Panc1 (cell line): ENCODE results near the gene ZC3H10. TPM values are rescaled to one million over a fixed set of nuclear protein-coding genes. Genes with fewer than 3 reads are reported as not detected.

Experiments used
- ATAC-seq: fragments of 200-7000 bp; cut with Tn5 transposase; 2 replicates; pipeline ENCODE4 v1.9.1; 2020; ENCODE audit warnings: mild to moderate bottlenecking, moderate library complexity
- BruUV-seq: library from RNA; stranded (reverse); fragments of 400-500 nt; replicated peaks from 2 replicates; lab custom pipeline; 2021; lab: Mats Ljungman, UMichigan
- CTCF ChIA-PET: fragments of 300-600 bp; sonication (Branson Sonifier 250); formaldehyde crosslinking; loops from one replicate; lab custom pipeline; 2022; ENCODE audit warnings: antibody characterized with exemption; lab: Charles Lee
- POLR2A ChIA-PET: fragments of 300-600 bp; sonication (Branson Sonifier 250); formaldehyde crosslinking; loops from one replicate; lab custom pipeline; 2022; ENCODE audit warnings: antibody characterized with exemption; lab: Charles Lee
- DNase-seq: peaks from one replicate; pipeline ENCODE4 v3.0.0-alpha.2; 2010; ENCODE audit warnings: low read depth, low spot score
- H3K27ac ChIP-seq: 2 replicates; pipeline ENCODE4 v1.5.1; 2011; ENCODE audit warnings: mild to moderate bottlenecking, low read length, inconsistent platforms
- H3K27me3 ChIP-seq: fragments of 200-500 bp; sonication (Bioruptor generic); 2 replicates; pipeline ENCODE4 v1.6.0; 2014; ENCODE audit warnings: low read length, inconsistent platforms; ENCODE audit not compliant: control insufficient read depth, insufficient read depth
- H3K36me3 ChIP-seq: fragments of 200-500 bp; sonication (Bioruptor generic); 2 replicates; pipeline ENCODE4 v1.5.1; 2014; ENCODE audit warnings: inconsistent platforms, mild to moderate bottlenecking, low read length, moderate library complexity; ENCODE audit not compliant: control insufficient read depth, insufficient read depth
- H3K4me1 ChIP-seq: 2 replicates; pipeline ENCODE4 v1.5.1; 2011; ENCODE audit warnings: inconsistent platforms, mild to moderate bottlenecking, low read length, moderate library complexity; ENCODE audit not compliant: control insufficient read depth, insufficient read depth
- H3K4me3 ChIP-seq, 2 experiments: 2 replicates each; pipeline ENCODE4 v1.5.1; 2011 to 2012; ENCODE audit warnings: low read depth in 2 of 2, low read length in 2 of 2, mild to moderate bottlenecking in 2 of 2, inconsistent platforms in 1 of 2, moderate library complexity in 1 of 2
- H3K9me3 ChIP-seq: fragments of 200-500 bp; sonication (Bioruptor generic); 2 replicates; pipeline ENCODE4 v1.5.1; 2014; ENCODE audit warnings: low read depth, mild to moderate bottlenecking, inconsistent platforms, low read length, moderate library complexity; ENCODE audit not compliant: control insufficient read depth, insufficient read depth
- POLR2AphosphoS5 ChIP-seq: IDR thresholded peaks from 2 replicates; pipeline ENCODE4 v1.6.1; 2012; ENCODE audit warnings: mild to moderate bottlenecking, low read depth, low read length, moderate library complexity
- SIN3A ChIP-seq: IDR thresholded peaks from 2 replicates; pipeline ENCODE4 v1.6.1; 2012; ENCODE audit warnings: low read depth, mild to moderate bottlenecking, low read length, moderate library complexity, borderline replicate concordance; ENCODE audit not compliant: insufficient read depth
- TCF7L2 ChIP-seq: IDR thresholded peaks from 2 replicates; pipeline ENCODE4 v1.6.1; 2011; ENCODE audit warnings: mild to moderate bottlenecking, low read depth, low read length, inconsistent platforms
- in situ Hi-C: cut with HindIII; loops from 2 replicates; pipeline ENCODE4 v1.10.0; 2016; ENCODE audit warnings: low sequenced_read_pairs, low pct_unique_long_range_greater_than_20kb
- intact Hi-C: fragments of 100-400 bp; cut with micrococcal nuclease; formaldehyde crosslinking; loops from one replicate; pipeline ENCODE4 v1.10.0; 2022; ENCODE audit not compliant: unreplicated experiment
- total RNA-seq: library from RNA; stranded (reverse); gene quantifications from one replicate; pipeline ENCODE4 v1.2.1, GENCODE V29; 2021; ENCODE audit not compliant: unreplicated experiment
- TF ChIP-seq, protein P1 (sequence below), 2 experiments: IDR thresholded peaks; 2 replicates each; pipeline ENCODE4 v1.6.1; 2011 to 2012; ENCODE audit warnings: low read depth in 2 of 2, control low read depth in 1 of 2, low read length in 1 of 2, mild to moderate bottlenecking in 1 of 2, moderate library complexity in 1 of 2; ENCODE audit not compliant: insufficient read depth in 1 of 2
- TF ChIP-seq, protein P2 (sequence below): fragments of 450-650 bp; IDR thresholded peaks from 2 replicates; pipeline ENCODE4 v1.5.1; 2017; ENCODE audit warnings: mild to moderate bottlenecking

The ZC3H10 gene
- total RNA-seq, 1 experiment from 2014 or later: 6.0 TPM

DNA sequence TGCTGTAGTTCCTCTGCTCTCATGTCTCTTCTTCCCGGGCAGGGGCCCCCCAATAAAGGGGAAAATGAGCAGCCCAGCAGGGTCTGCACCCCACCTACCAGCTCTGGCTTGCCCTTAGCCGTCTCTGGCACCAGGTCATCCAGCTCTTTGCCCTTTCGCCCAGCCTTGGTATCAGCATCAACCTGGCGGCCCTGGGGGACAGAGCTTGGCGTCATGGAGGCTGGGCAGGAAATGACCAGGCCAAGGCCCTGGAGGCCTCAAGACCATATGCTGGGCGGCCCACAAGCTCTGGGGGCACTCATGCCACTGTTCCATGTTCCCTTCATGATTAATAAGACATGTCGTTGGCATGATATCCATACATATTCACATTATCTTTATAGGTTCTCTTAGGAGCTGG, 54.8 kb downstream of the ZC3H10 start:
- DNase-seq (no peak), ATAC-seq (no peak)
- no peaks in the 10 kb centered on the region for H3K27me3 ChIP-seq
- no peak overlapping the region for H3K27ac ChIP-seq
- in situ Hi-C loops (no loop called here), intact Hi-C loops (no loop called here)
- CTCF ChIA-PET: no interaction called here
- peaks cover 18% of the 10 kb centered on the region for H3K36me3 ChIP-seq
- no TSS peak for BruUV-seq
- no peak for TF ChIP-seq TCF7L2
- no peak for TF ChIP-seq POLR2AphosphoS5
- TF ChIP-seq, protein P1, sequence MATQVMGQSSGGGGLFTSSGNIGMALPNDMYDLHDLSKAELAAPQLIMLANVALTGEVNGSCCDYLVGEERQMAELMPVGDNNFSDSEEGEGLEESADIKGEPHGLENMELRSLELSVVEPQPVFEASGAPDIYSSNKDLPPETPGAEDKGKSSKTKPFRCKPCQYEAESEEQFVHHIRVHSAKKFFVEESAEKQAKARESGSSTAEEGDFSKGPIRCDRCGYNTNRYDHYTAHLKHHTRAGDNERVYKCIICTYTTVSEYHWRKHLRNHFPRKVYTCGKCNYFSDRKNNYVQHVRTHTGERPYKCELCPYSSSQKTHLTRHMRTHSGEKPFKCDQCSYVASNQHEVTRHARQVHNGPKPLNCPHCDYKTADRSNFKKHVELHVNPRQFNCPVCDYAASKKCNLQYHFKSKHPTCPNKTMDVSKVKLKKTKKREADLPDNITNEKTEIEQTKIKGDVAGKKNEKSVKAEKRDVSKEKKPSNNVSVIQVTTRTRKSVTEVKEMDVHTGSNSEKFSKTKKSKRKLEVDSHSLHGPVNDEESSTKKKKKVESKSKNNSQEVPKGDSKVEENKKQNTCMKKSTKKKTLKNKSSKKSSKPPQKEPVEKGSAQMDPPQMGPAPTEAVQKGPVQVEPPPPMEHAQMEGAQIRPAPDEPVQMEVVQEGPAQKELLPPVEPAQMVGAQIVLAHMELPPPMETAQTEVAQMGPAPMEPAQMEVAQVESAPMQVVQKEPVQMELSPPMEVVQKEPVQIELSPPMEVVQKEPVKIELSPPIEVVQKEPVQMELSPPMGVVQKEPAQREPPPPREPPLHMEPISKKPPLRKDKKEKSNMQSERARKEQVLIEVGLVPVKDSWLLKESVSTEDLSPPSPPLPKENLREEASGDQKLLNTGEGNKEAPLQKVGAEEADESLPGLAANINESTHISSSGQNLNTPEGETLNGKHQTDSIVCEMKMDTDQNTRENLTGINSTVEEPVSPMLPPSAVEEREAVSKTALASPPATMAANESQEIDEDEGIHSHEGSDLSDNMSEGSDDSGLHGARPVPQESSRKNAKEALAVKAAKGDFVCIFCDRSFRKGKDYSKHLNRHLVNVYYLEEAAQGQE (IDR thresholded peaks at IDR 0.05; ENCODE audit: insufficient read depth in 1 of 2, low read depth in 2 of 2, low read length in 1 of 2): no peak
- no peak for TF ChIP-seq SIN3A
- TF ChIP-seq, protein P2, sequence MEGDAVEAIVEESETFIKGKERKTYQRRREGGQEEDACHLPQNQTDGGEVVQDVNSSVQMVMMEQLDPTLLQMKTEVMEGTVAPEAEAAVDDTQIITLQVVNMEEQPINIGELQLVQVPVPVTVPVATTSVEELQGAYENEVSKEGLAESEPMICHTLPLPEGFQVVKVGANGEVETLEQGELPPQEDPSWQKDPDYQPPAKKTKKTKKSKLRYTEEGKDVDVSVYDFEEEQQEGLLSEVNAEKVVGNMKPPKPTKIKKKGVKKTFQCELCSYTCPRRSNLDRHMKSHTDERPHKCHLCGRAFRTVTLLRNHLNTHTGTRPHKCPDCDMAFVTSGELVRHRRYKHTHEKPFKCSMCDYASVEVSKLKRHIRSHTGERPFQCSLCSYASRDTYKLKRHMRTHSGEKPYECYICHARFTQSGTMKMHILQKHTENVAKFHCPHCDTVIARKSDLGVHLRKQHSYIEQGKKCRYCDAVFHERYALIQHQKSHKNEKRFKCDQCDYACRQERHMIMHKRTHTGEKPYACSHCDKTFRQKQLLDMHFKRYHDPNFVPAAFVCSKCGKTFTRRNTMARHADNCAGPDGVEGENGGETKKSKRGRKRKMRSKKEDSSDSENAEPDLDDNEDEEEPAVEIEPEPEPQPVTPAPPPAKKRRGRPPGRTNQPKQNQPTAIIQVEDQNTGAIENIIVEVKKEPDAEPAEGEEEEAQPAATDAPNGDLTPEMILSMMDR: no peak
- no peak overlapping the region for H3K4me3 ChIP-seq
- POLR2A ChIA-PET: no interaction called here
- H3K4me1 ChIP-seq: no peaks in the 10 kb centered on the region
- no peaks in the 10 kb centered on the region for H3K9me3 ChIP-seq

Other genes starting within 250 kb of the ZC3H10 start
- 32.2 TPM for gene PYM1, start 190.4 kb upstream of the ZC3H10 start, total RNA-seq
- gene DGKA, start 187.1 kb upstream of the ZC3H10 start, total RNA-seq: 7.6 TPM
- gene PMEL, start 152.2 kb upstream of the ZC3H10 start, total RNA-seq: 1.2 TPM
- 72.9 TPM for gene CDK2, start 151.4 kb upstream of the ZC3H10 start, total RNA-seq
- gene RAB5B, start 144.2 kb upstream of the ZC3H10 start, total RNA-seq: 102 TPM
- gene SUOX, start 121.0 kb upstream of the ZC3H10 start, total RNA-seq: 20.7 TPM
- 6.9 TPM for gene IKZF4, start 97.2 kb upstream of the ZC3H10 start, total RNA-seq
- 46.4 TPM for gene RPS26, start 76.3 kb upstream of the ZC3H10 start, total RNA-seq
- 0.90 TPM for gene ERBB3, start 38.1 kb upstream of the ZC3H10 start, total RNA-seq
- gene PA2G4, start 13.7 kb upstream of the ZC3H10 start, total RNA-seq: 175 TPM
- gene RPL41, start 1.6 kb upstream of the ZC3H10 start, total RNA-seq: 2,264 TPM
- gene ESYT1, start 10.0 kb downstream of the ZC3H10 start, total RNA-seq: 152 TPM
- gene MYL6B, start 34.3 kb downstream of the ZC3H10 start, total RNA-seq: 66.5 TPM
- 1,024 TPM for gene MYL6, start 40.1 kb downstream of the ZC3H10 start, total RNA-seq
- gene SMARCC2, start 71.2 kb downstream of the ZC3H10 start, total RNA-seq: 129 TPM
- gene RNF41, start 103.7 kb downstream of the ZC3H10 start, total RNA-seq: 35.3 TPM
- gene NABP2, start 106.1 kb downstream of the ZC3H10 start, total RNA-seq: 99.6 TPM
- 0.23 TPM for gene SLC39A5, start 111.8 kb downstream of the ZC3H10 start, total RNA-seq
- gene ANKRD52, start 140.1 kb downstream of the ZC3H10 start, total RNA-seq: 67.5 TPM
- gene COQ10A, start 148.7 kb downstream of the ZC3H10 start, total RNA-seq: 20.0 TPM
- 240 TPM for gene CS, start 182.1 kb downstream of the ZC3H10 start, total RNA-seq
- gene CNPY2, start 197.7 kb downstream of the ZC3H10 start, total RNA-seq: 115 TPM
- gene PAN2, start 215.7 kb downstream of the ZC3H10 start, total RNA-seq: 71.9 TPM
- 0.41 TPM for gene IL23A, start 220.6 kb downstream of the ZC3H10 start, total RNA-seq
- 50.4 TPM for gene STAT2, start 241.8 kb downstream of the ZC3H10 start, total RNA-seq
- gene APOF, start 244.6 kb downstream of the ZC3H10 start, total RNA-seq: 0.10 TPM